HL-60/S4 treated with phorbol 12-myristate 13-acetate at 8.2 ng/mL for 4 days and 3 days (cell line): ENCODE results near the gene KRTAP5-2.

Source experiments
- in situ Hi-C: fragments of 300-500 bp; cut with MboI; formaldehyde crosslinking; loops from 2 replicates; pipeline ENCODE4 v1.15.0; 2022; ENCODE audit warnings: low sequenced_read_pairs

KRTAP5-2 gene

GRCh38 chr11:1568441-1568911 lies 29.6 kb downstream of the KRTAP5-2 start:
- in situ Hi-C loops: no loop called here

- in situ Hi-C loops: no loop called here
Observed at GRCh38 chr11:1567721-1568100, 30.4 kb downstream of the KRTAP5-2 start.

- in situ Hi-C loops: no loop called here
Observed at GRCh38 chr11:1567052-1567720, 30.9 kb downstream of the KRTAP5-2 start.

- in situ Hi-C loops: no loop called here
Observed at GRCh38 chr11:1566381-1567051, 31.6 kb downstream of the KRTAP5-2 start.

GRCh38 chr11:1565904-1566247 lies 32.2 kb downstream of the KRTAP5-2 start:
- in situ Hi-C loops: no loop called here

GRCh38 chr11:1565173-1565903 lies 32.8 kb downstream of the KRTAP5-2 start:
- in situ Hi-C loops: no loop called here

- in situ Hi-C loops: no loop called here
Observed at GRCh38 chr11:1564535-1565172, 33.4 kb downstream of the KRTAP5-2 start.

- in situ Hi-C loops: no loop called here
Observed at GRCh38 chr11:1563697-1564534, 34.2 kb downstream of the KRTAP5-2 start.

- in situ Hi-C loops: no loop called here
Observed at GRCh38 chr11:1563149-1563638, 34.9 kb downstream of the KRTAP5-2 start.

- in situ Hi-C loops: no loop called here
Observed at GRCh38 chr11:1562469-1563148, 35.5 kb downstream of the KRTAP5-2 start.

GRCh38 chr11:1561955-1562354 lies 36.1 kb downstream of the KRTAP5-2 start:
- in situ Hi-C loops: no loop called here

- in situ Hi-C loops: no loop called here
Observed at GRCh38 chr11:1561266-1561665, 36.8 kb downstream of the KRTAP5-2 start.

GRCh38 chr11:1560649-1561251 lies 37.3 kb downstream of the KRTAP5-2 start:
- in situ Hi-C loops: no loop called here

- in situ Hi-C loops: no loop called here
Observed at GRCh38 chr11:1560002-1560648, 38.0 kb downstream of the KRTAP5-2 start.

- in situ Hi-C loops: no loop called here
Observed at GRCh38 chr11:1559111-1559951, 38.8 kb downstream of the KRTAP5-2 start.

GRCh38 chr11:1558775-1559110 lies 39.4 kb downstream of the KRTAP5-2 start:
- in situ Hi-C loops: no loop called here

GRCh38 chr11:1557904-1558774 lies 40.0 kb downstream of the KRTAP5-2 start:
- in situ Hi-C loops: no loop called here
